GM21717 (cell line): ENCODE measurements around the gene SLC26A5.
"Not testable (repeated sequence)": the region's sequence is repeated elsewhere in the genome, so short reads cannot be mapped to it uniquely, and the experiment has no call there.

Source experiments
- ATAC-seq: cut with Tn5 transposase; IDR thresholded peaks from one replicate; pipeline ENCODE4 v1.9.1; 2021; ENCODE audit warnings: mild to moderate bottlenecking, moderate library complexity; ENCODE audit not compliant: unreplicated experiment

The SLC26A5 gene

DNA sequence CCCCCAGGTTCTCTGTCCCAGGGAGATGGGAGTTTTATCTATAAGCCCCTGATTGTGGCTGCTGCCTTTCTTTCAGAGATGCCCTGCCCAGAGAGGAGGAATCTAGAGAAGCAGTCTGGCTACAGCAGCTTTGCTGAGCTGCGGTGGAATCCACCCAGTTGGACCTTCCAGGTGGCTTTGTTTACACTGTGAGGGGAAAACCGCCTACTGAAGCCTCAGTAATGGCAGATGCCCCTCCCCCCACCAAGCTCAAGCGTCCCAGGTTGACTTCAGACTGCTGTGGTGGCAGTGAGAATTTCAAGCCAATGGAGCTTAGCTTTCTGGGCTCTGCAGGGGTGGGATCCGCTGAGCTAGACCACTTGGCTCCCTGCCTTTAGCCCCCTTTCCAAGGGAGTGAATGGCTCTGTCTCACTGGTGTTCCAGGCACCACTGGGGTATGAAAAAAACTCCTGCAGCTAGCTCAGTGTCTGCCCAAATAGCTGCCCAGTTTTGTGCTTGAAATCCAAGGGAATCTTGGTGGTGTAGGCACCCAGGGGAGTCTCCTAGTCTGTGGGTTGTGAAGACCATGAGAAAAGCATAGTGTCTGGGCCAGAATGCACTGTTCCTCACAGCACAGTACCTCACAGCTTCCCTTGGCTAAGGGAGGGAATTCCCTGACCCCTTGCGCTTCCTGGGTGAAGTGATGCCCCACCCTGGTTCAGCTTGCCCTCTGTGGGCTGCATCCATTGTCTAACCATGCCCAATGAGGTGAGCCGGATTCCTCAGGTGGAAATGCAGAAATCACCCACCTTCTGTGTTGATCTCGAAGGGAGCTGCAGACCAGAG, 40.0 kb downstream of the SLC26A5 start:
- not testable (repeated sequence) for ATAC-seq

DNA sequence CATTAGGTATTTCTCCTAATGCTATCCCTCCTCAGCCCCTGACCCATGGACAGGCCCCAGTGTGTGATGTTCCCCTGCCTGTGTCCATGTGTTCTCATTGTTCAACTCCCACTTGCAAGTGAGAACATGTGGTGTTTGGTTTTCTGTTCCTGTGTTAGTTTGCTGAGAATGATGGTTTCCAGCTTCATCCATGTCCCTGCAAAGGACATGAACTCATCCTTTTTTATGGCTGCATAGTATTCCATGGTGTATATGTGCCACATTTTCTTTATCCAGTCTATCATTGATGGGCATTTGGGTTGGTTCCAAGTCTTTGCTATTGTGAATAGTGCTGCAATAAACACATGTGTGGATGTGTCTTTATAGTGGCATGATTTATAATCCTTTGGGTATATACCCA, 46.3 kb downstream of the SLC26A5 start:
- not testable (repeated sequence) for ATAC-seq

- ATAC-seq, result no peak
Measured at GRCh38 chr7:103398483-103399127, 47.4 kb downstream of the SLC26A5 start.

- no peak for ATAC-seq
Measured at GRCh38 chr7:103396471-103396870, 49.5 kb downstream of the SLC26A5 start.

DNA sequence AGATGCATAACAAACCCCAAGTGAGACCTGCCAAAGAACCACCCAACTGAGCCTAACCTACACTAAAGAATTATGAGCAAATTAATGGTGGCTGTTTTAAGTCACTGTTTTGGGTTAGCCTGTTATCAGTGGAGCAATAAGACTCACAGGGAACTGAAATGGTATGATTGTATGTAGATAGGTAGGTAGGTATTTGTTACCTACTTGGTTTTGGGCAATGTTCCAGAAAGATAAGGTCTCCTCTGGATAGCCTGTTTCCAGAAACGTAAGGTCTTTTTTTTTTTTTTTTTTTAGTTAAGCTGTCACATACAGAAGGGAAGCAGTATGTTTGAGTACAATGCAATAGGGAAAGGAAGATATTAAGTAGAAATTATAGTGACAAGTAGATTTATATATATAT, 50.9 kb downstream of the SLC26A5 start:
- ATAC-seq, result no peak

DNA sequence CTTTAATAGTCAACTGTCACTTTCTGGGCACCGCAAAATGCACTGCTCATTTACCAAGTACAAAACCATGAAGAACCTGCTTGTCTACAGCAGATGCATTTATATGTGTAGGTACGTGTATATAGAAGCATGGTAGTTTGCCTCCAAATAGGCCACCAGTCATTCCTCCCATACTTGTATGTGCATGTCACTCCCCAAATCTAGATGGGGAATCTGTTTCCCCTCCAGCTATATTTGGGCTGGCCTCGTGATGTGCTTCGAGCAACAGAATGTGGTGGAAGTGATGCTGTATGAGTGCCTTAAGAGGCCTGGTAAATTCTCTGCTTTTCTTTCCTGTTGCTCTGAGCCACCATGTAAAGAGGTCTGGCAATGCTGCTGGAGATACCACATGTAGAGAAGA, 51.4 kb downstream of the SLC26A5 start:
- ATAC-seq, result no peak

DNA sequence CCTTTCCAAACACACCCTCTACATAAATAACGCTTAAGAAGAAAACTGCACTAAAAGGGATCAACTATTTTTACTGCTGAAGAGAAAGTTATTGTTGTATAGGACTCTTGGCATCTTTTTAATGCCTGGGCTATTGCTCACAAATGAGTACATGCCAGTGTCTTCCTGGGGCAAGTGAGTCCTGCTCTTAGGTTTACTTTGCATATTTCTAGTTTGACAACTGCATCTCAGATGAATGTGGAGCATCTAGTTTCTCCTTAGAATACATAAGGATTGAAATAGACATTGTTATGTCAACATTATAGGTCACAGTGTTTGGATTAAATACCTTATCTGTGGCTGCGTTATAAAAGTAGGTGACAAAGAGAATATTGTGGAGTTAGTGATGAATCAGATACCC, 54.0 kb downstream of the SLC26A5 start:
- ATAC-seq, result no peak

DNA sequence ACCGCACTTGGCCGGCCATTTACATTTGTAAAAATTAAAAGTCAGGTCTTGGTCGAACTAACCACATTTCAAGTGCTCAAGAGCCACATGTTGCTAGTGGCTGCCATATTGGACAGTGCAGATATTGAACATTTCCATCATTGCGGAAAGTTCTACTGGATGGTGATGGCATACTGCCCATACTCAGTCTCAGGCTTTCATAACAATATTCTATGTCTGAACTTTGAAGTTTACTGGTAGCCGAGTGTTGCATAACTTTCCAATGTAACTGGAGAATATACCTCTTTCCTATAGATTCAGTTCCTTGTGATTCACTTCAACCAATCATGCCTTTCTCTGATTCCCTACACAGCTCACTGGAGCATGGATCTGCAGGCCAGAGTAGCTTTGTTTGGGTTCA, 54.9 kb downstream of the SLC26A5 start:
- ATAC-seq, result no peak

- ATAC-seq, result no peak
Measured at GRCh38 chr7:103389263-103389662, 56.7 kb downstream of the SLC26A5 start.

DNA sequence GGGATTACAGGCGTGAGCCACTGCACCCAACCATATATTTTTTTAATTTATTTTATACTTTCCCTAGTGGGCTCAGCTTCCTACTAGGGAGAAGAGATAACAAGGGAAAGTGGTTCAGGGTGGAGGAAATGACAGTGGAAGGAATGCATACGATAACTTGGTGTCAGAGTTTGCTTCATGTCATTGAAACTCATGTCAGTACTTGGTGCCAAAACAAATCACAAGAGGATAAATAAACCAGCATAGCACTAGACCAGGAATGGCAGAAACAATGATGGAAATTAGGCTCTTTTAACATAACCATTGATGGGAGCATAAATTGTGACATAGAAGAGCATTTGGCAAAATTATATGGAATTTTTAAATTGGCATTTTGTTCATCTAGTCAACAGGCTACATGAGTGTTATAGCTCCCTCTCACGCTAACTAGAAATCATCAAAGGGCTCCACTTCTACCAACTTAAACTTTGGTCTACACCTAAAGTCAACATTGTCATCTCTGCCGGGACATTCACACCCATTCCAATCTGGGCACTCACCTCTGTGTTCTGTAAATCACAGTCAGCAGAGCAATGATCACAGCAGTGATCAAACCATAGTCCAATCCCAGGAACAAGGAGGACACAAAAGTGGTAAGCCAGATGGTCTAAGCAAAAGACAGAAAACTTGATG, 57.4 kb downstream of the SLC26A5 start:
- no peak for ATAC-seq

DNA sequence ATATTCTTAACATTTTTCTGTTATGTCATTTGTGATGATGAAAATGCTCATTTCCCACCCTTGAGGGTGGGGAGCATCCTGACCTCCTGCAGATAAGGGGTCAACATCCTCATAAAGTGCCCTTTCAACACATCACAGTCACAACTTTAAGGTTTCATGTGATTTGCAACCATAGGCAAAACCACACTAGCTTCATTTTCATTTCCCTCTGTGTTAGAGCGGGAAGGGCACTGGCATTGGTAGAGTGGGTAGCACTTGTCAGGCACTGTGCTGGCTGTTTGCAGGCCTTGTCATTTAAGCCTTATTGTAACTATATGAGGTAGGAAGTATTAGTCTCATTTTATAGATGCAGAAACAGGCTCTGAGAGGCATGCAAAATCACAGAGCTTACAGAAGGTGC, 58.8 kb downstream of the SLC26A5 start:
- ATAC-seq, result no peak

- ATAC-seq, result no peak
Measured at GRCh38 chr7:103382032-103382402, 64.0 kb downstream of the SLC26A5 start.

GRCh38 chr7:103381280-103382031, 64.6 kb downstream of the SLC26A5 start:
- ATAC-seq, result no peak

GRCh38 chr7:103380395-103381191, 65.4 kb downstream of the SLC26A5 start:
- no peak for ATAC-seq

GRCh38 chr7:103379270-103379975, 66.6 kb downstream of the SLC26A5 start:
- ATAC-seq, result no peak

- ATAC-seq, result no peak
Measured at GRCh38 chr7:103373866-103374643, 72.0 kb downstream of the SLC26A5 start.

DNA sequence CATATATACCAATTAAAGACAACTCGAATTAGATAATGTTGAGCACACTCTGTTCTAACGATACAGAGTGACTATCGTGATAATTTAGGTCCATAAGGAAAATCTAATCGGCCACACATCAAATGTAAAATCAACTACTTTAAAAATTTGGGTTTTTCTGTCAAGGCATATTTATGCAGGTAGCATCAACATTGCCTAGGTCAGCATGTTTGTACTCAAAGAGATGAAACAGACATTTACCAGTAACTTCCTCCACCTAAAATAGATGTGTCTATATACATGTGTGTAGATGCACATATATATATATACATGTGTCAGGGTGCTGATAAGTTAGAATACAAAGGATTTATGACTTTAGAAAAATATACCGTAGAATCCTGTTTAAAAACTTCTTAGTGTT, 76.6 kb downstream of the SLC26A5 start:
- no peak for ATAC-seq

DNA sequence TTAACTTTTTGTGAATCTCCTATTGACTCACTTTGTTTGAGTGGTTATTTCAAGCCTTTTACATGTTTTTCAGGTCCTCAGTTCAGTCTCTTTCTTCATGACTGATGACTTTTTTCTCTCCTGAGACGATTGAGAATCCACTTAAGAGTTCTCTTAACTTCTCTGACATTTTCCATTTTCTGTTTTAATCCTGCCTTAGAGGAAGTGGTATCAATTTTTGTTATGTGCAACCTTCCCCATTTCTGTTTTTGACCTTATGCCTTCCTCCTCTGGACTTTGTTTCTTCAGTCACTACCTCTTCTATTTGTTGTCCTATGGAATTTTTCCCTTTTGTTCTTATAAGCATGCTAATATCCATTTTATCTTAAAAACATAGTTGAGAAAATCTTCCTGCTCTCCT, 96.2 kb downstream of the SLC26A5 start:
- no peak for ATAC-seq

DNA sequence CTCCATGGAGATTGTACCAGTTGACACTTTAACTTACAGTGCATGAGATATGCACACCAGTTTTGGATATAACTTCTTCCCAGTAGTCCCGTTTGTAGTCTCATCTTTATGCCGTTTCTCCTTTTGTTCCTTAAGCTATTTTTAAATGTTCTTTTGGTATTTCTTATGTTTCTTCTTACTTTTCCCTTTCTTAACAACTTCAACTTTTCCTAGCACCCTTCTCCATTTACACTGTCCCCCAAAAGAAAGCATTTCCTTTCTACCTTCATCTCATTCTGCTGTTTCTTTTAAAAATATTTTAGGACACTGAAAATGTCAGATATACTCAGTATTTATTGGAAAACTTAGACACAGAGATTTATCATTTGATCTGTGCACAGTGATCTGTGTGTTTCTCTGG, 97.0 kb downstream of the SLC26A5 start:
- no peak for ATAC-seq
